HG02870 (cell line): ENCODE measurements around the gene SPATC1L.
"Not testable (repeated sequence)": the region's sequence is repeated elsewhere in the genome, so short reads cannot be mapped to it uniquely, and the experiment has no call there.

ENCODE experiments used
- ATAC-seq: cut with Tn5 transposase; IDR thresholded peaks from one replicate; pipeline ENCODE4 v1.9.1; 2021; ENCODE audit warnings: mild to moderate bottlenecking, moderate library complexity; ENCODE audit not compliant: unreplicated experiment

SPATC1L gene

GRCh38 chr21:46184625-46185555, 631 bp upstream of the SPATC1L start:
- no peak for ATAC-seq

- ATAC-seq, result not testable (repeated sequence)
These were observed 836 bp downstream of the SPATC1L start for GRCh38 chr21:46183337-46183909.

GRCh38 chr21:46182548-46183336, 1.5 kb downstream of the SPATC1L start:
- no peak for ATAC-seq

- no peak for ATAC-seq
These were observed 2.2 kb downstream of the SPATC1L start for GRCh38 chr21:46181953-46182547.

GRCh38 chr21:46181436-46181835, 2.8 kb downstream of the SPATC1L start:
- ATAC-seq, result no peak

- ATAC-seq, result no peak
These were observed 3.4 kb downstream of the SPATC1L start for GRCh38 chr21:46180778-46181391.

- ATAC-seq, result no peak
These were observed 4.1 kb downstream of the SPATC1L start for GRCh38 chr21:46180079-46180722.

- ATAC-seq, result no peak
These were observed 4.6 kb downstream of the SPATC1L start for GRCh38 chr21:46179708-46180078.

- ATAC-seq, result no peak
These were observed 5.3 kb downstream of the SPATC1L start for GRCh38 chr21:46178961-46179360.

- not testable (repeated sequence) for ATAC-seq
These were observed 7.7 kb downstream of the SPATC1L start for GRCh38 chr21:46176443-46177129.

GRCh38 chr21:46173573-46173972, 10.7 kb downstream of the SPATC1L start:
- ATAC-seq, result no peak

- ATAC-seq, result no peak
These were observed 11.3 kb downstream of the SPATC1L start for GRCh38 chr21:46172863-46173528.

- ATAC-seq, result no peak
These were observed 12.0 kb downstream of the SPATC1L start for GRCh38 chr21:46171996-46172862.

- no peak for ATAC-seq
These were observed 12.7 kb downstream of the SPATC1L start for GRCh38 chr21:46171585-46171984.

GRCh38 chr21:46170436-46171193, 13.6 kb downstream of the SPATC1L start:
- ATAC-seq, result not testable (repeated sequence)

- ATAC-seq, result no peak
These were observed 15.4 kb downstream of the SPATC1L start for GRCh38 chr21:46168659-46169386.

GRCh38 chr21:46168238-46168637, 16.0 kb downstream of the SPATC1L start:
- ATAC-seq, result no peak
